GM04504 (cell line): ENCODE data around the gene HS3ST3A1.

Source experiments
- DNase-seq: peaks from one replicate; pipeline ENCODE4 v3.0.0-alpha.2; 2012; ENCODE audit warnings: low read depth

HS3ST3A1 gene

GRCh38 chr17:13598353-13599167, 3.2 kb downstream of the HS3ST3A1 start:
- no peak for DNase-seq

- no peak for DNase-seq
Measured at GRCh38 chr17:13597723-13598347, 3.9 kb downstream of the HS3ST3A1 start.

GRCh38 chr17:13596241-13596923, 5.3 kb downstream of the HS3ST3A1 start:
- DNase-seq: no peak

- DNase-seq: no peak
Measured at GRCh38 chr17:13595599-13595899, 6.2 kb downstream of the HS3ST3A1 start.

GRCh38 chr17:13594762-13595598, 6.7 kb downstream of the HS3ST3A1 start:
- DNase-seq: peak; percentile 74

GRCh38 chr17:13594310-13594709, 7.4 kb downstream of the HS3ST3A1 start:
- no peak for DNase-seq

GRCh38 chr17:13593757-13594156, 8.0 kb downstream of the HS3ST3A1 start:
- DNase-seq: no peak

GRCh38 chr17:13593021-13593751, 8.5 kb downstream of the HS3ST3A1 start:
- no peak for DNase-seq

GRCh38 chr17:13592427-13592826, 9.3 kb downstream of the HS3ST3A1 start:
- DNase-seq: no peak

- DNase-seq: no peak
Measured at GRCh38 chr17:13590441-13590840, 11.3 kb downstream of the HS3ST3A1 start.

GRCh38 chr17:13589658-13590057, 12.1 kb downstream of the HS3ST3A1 start:
- no peak for DNase-seq

GRCh38 chr17:13587487-13588338, 14.0 kb downstream of the HS3ST3A1 start:
- DNase-seq: no peak

- no peak for DNase-seq
Measured at GRCh38 chr17:13584701-13585080, 17.0 kb downstream of the HS3ST3A1 start.

GRCh38 chr17:13583996-13584700, 17.6 kb downstream of the HS3ST3A1 start:
- no peak for DNase-seq

GRCh38 chr17:13582776-13583547, 18.8 kb downstream of the HS3ST3A1 start:
- DNase-seq: no peak

GRCh38 chr17:13581925-13582324, 19.8 kb downstream of the HS3ST3A1 start:
- no peak for DNase-seq

- no peak for DNase-seq
Measured at GRCh38 chr17:13580790-13581189, 20.9 kb downstream of the HS3ST3A1 start.

GRCh38 chr17:13576661-13577526, 24.8 kb downstream of the HS3ST3A1 start:
- no peak for DNase-seq
